GM21390 (cell line): ENCODE results near the gene POU3F1.

ENCODE experiments used
- ATAC-seq: cut with Tn5 transposase; IDR thresholded peaks from one replicate; pipeline ENCODE4 v1.9.1; 2021; ENCODE audit not compliant: unreplicated experiment

Gene POU3F1

DNA sequence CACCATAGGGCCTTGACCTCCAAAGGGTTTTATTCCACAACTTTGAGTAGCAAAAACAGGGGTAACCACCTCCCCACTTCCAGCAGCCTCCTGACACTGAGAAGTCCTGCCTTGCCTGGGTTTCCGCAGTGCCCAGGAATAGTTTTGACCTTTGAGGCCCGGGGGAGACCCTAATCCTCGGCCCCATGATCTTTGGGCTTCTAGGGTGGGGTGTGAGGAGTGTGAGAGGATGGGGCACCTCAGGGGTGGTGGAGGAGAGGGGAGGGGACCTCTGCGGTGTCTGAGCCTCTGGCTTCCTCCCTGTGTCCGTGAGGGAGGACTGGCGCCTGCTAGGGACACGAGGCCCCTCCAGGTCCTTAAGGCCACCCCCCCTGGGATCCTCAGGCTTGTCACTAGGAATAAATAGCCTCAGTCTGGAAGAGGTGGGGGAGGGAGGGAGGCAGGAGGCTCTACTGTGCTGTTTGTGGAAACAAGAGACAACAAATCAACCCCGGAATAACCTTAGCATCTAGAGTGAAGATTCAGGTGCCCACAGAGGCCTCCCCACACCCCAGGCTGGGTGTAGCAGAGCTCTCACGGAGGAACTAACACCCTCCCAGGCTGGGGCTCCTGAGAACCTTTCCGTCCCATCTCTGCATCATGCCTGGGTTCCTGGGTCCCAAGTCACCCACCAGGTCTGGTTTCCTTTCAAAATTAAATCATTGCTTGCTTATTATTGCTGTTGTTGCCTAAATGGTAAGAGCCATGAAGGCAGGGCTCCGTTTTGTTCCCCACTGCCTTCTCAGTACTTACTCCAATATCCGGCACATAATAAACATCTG is 40.4 kb downstream of the POU3F1 start:
- no peak for ATAC-seq

DNA sequence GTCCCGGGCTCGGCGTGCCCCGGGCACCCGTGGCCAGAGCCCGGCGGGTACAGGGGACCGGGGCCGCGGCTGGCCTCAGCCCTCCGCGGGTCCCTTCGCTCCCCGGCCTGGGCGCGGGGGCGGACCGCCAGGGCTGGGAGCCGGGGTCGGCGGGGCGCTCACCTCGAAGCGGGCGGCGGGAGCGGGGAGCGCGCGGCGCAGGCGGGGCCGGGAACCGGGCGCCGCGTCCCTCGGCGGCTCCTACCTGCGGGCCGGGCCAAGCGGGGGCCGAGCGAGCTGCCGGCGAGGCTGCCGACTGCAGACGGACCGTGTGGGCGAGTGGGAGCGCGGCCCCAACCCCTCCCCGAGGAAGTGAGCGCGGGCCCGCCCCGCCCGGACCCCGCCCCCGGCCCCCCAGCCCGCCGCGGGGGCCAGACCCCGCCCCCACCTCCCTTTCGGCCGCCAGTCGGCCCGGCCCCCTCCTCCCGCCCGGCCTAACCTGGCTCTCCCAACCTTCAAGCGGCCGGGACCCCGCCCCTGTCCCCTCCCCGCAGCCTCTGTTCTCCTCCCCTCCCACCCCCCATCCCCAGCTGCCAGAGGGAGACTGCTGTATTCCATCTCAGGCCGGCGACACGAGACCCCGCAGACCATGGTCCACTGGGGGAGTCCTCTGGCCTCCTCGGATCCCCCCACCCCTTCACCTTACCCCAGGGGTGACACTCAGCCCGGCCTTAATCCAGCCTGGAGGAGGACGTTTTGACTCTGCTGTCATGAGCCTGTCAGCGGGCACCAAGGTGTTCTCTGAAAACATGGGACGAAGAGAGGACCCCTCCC is 41.2 kb downstream of the POU3F1 start, which contains the start of gene FHL3:
TSS of gene FHL3 (minus strand) at position 320 of the 813 bp plus-strand sequence. CDS start 6,102 bp downstream, outside the sequence.
- no peak for ATAC-seq

DNA sequence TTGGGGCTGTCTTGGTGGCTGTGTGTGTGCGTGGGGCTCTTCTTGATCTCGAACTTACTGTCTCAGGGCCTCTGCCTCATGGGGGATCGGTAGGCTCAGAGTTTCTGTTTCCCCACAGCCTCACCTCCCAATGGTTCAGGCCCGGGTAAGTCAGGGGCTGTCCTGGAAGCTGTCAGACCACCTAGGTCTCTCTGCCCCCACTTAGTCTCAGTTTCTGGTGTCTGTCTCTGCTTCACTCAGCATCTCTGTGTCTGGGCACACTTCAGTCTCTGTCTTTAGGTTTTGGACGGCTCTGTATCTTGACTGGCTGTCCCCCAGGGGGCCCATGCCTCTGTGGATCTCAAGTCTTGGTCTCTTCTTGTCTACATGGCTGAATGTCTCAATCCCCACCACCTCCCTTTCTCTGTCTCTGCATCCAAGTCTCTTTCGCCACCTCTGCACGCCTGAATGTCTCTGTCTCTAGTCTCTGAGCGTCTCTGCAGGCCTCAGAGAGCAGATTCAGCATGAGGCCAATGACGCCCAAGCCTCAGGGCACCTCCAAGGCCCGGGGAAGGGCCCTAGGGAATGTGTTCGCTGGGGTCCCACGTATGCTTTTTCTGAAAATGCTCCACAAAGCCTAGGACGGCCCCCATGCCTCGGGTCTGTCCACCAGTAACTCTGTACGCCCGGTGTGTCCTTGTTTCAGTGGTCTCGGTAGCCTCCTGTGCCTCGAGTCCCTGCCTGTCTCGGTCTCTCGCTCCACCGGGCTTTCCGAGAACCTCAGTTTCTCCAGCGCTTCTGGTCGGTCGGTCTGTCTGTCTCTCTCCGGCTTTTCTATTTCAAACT is 42.1 kb downstream of the POU3F1 start:
- no peak for ATAC-seq

DNA sequence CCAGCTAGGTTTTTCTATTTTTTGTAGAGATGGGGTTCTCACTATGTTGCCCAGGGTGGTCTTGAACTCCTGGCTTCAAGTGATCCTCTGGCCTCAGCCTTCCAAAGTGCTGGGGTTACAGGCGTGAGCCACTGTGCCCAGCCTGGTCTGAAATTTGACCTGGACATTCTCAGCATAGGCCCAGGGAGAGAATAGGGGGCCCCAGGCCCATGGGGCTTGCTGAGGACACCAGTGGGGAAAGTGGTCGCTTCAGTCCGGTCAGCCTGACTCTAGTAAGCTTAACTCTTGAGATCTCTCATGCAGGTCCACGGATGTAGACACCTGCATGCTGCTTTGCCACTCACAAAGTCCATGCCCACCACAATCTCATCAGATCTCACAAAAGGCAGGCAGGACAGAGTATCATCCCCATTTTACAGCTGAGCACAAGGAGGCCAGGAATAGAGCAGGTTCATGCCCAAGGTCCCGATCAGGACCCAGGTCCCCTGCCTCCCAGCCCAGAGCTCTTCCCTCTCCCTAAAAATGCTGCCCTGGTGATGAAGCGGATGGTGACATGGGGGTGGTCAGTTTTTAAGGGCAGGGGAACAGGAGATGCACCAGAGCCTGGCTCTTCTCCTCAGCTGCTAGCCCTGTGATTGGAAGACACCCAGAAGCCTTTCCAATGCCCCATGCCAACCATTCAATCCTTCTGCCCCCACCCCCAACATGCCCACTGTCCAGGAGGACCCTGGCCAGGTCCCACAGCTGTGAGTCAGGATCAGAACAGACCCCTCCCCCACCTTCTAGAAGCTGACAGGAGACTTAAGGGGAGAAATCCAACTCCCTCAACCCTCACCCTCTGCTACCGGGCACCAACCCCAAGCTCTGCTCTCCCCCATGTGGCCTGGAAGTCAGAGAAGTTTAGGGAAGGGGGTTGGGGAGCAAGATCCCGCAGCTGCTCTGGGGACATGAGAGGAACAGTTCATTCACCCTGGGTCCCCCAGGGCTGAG is 43.0 kb downstream of the POU3F1 start:
- no peak for ATAC-seq

DNA sequence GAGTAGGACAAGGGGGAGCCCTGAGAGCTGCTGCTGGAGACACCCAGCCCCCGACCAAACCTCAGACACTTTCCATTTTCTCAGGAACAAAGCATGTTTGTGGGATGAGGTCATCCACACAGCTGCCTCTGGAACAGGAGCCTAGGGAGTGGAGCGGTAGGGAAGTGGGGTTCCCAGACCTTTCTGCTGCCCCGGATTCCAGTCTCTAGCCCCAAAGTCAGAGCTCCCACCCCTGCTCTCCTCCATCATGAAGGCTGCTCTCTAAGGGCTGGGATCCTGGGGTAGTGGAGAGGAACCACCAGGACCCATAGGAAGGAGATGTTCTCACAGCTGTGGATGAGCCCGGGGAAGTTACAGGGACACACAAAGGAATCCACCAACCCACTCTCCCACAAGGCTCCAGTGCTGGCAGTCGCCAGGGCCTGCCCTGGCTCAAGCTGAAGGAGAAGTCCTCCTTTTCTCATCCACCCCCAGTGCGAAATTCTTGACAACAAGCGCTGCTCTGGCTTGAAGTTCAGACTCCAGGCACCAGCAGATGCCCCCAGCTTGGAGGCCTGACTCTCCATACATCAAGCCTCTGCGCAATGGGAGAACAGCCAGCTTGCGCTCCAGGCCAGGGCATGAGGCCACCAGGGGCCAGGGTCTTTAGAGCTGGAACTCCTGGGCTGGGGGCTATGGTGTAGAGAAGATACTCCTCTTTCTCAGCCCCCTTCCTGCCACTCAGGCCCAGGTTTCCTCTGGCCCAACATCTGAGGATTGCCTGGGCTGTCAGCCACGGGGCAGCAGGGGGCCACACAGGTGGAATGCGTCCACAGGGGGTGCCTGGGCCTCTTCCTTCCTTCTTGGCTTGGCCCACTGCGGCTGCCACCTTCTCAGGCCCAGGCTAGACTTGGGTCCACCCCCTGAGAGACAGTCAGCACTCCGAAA is 45.8 kb downstream of the POU3F1 start:
- ATAC-seq, result no peak

DNA sequence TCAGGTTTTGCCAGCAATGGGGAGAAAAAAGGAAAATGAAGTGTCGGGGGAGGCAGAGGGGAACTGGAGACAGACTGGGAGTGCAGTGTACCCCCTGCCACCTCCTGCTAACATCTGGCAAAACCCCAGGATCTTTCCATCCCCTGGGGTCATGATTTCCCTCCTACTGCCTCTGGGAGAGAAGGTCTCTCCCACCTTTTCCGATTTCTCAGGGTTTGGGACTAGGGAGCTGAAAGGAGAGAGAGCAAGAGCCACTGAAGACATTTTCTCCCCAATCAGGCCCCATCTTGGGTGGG is 46.4 kb downstream of the POU3F1 start:
- ATAC-seq, result no peak

DNA sequence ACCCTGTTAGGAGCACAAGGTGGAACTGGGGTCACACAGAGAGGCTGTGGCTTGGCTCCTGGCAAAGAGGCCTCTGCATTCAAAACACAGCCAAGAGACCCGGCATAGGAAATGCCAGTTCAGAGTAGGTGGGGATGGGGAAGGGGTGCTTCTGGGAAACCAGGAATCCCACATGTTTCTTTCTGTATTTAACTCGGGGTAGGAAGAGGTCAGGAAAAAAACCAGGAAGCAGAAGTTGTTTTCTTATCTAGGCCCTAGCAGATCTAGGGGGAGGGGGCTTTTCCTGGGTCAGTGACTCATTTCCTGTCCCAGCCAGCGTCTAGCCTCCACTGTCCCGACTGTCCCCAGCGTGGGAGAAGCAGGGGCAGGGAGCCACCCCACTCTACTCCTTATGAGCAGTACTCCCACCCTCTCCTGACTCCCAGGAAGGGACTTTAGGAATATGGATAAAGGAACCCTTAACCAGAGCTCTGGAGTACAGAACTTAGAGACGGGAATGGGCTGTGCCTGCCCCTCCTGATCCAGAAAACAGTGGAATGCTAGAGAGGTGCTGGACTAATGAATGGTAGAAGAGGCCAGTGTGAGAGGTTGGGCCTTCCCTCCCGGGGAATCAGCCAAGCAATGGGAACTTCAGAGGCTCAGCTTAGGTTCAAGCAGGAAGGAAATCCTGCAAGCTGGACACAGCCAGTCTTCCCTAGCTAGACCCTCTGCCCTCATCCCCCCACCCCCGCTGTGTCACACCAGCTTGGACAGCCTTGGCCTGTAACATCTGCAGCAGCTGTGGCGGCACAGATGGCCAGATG is 47.0 kb downstream of the POU3F1 start:
- no peak for ATAC-seq

DNA sequence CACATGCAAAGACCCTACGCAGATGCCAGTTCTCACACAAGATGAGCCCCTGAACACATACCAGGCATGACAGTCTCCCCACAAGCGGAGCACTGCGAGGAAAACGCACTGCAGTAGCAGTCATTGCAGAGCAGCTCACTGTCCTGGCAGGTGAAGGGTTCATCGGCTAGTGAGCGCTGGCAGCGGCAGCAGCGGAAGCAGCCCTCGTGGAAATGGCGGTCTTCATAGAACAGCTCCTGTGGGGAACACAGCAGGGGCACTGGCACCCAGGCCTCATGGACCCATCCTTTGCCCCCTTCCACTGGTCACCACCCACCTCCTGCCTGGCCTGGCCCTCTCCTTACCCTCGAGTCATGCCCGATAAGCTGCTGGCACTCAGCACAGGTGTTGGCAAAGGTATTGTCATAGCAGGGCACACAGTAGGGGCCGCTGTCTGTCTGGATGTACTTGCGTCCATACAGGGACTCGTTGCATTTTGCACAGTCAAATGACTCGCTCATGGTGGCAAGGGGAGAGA is 47.6 kb downstream of the POU3F1 start:
- no peak for ATAC-seq

DNA sequence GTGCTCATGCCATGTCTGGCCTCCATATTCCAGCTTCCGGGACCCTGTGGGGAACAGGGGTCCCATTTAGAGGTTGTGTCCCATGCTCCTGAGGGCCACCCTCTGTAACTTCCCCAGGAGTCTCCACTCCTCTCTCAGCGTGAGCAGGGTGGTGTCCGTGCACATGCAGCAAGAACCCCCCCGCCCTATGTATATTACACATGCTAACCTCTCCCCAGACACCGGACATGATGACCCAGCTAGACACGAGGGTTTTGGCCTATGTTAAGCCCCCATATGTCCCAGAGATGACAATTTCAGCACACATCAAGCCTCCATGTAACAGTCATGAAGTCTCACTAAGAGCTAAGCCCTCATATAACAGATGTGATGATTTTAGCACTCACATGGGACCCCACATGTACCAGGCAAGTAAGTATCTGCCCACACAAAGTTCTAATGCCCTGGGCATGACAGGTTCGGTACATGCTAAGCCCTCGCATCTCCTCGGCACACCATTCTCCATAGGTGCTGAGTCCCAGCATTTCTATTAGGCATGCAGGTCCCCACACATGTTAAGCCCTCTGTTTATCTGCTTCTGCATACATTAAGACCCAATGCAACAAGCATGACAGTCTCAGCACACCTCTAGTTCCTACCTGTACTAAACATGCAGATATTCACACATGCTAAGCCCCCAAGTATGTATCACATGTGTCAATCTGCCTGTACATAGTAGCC is 48.3 kb downstream of the POU3F1 start:
- ATAC-seq, result no peak

DNA sequence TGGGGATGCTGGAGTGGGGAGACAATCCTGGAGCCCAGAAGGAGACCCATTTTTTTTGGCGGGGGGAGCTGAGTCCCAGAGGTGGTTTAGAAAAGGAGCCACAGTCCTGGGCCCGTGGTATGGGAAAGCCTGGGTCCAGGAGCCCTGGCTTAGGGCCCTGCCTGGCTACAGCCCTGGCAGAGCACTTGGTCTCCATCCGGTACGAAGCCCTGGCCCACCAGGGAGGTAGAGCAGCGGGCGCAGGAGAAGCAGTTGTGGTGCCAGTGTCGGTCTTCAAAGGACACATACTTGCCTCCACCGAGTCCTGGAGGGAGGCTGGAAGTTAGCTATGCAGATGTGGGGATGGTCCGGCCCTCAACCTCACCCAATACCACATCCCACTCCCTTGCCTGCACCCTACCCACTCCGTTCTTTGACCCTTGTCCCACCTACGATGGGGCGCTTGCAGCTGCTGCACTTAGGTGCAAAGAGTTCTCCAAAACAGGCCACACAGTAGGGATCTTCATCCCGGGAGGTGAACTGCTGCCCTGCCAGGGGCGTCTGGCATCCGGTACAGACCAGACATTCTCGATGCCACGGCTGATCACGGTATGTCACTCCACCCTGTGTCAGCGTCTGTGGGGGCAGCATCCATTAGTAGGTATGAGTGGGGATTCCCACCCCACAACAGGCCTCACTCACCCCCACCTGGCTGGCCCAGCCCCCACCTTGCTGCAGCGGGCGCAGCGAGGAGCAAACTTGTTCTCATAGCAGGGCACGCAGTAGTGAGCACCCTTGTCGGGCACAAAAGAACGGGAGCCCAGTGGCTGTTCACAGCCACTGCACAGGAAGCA is 49.1 kb downstream of the POU3F1 start:
- no peak for ATAC-seq

DNA sequence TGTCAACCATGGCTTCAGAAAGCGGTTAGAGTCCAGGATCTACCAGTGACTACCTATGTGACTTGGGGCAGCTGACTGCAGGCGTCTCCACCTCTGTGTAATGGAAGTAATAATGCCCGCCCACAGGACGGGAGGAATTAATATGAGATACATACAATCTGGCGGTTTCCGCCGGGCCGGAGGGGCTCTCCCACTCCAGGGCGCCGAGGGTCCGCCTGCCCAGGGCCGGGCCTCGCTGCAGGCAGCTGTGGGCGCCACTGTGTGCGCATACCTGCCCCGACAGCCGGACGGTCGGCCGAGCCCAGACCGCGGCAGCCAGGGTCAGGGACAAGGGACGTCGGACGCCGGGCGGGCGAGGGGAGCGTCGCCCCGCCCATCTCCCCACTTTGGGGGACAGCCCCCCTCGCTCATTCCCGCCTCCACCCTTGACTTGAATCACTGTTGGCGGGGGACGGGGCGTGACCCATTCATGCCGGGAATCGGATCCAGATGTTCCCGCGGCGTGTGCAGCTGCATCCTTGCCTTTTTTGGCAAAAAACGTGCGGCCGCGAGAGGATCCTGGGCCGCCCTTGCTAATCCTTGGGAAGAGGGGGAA is 50.7 kb downstream of the POU3F1 start:
- no peak for ATAC-seq

DNA sequence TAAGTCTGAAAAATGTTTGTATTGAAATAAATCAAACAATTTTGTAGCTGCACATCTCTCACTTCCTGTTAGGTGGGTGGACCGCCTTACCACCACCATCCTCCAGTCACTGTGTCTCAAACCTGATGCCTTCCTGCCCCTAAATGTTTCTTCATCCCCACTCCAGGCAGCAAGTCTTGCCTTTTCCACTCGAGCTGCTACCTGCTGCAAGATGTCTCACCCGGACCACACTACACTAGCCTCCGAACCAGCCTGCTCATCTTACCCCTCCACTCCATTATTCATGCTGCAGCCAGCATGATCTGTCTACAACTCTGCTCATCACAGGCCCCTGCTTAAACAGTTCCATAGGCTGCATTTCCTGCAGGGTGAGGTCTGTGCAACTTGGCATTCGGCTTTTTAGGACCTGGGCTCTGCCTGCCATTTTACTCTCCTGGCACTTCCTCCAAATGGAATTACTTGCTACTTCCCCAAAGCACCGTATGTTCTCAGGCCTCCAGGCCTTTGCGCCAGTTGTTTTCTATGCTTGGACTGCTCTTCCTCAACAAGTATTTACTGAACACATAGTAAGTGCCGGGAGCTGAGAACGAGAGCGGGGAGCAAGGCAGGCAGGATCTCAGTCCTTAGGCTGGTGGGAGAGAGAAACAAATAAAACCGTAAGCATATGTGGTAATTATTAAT is 51.6 kb downstream of the POU3F1 start:
- no peak for ATAC-seq
